Glutamatergic neuron (in vitro differentiated cells): ENCODE results near the gene SUSD3. TPM values are rescaled to one million over a fixed set of nuclear protein-coding genes. Genes with fewer than 3 reads are reported as not detected.
A peak's percentile ranks its signal among the peaks of the same experiment; 100 is the strongest.

ENCODE experiments used
- DNase-seq: peaks from one replicate; pipeline ENCODE4 v3.0.0; 2022
- H3K27ac Mint-ChIP-seq: one replicate; pipeline ENCODE4 v1.8.0; 2020; ENCODE audit warnings: mild to moderate bottlenecking, mixed read lengths, inconsistent platforms; ENCODE audit not compliant: unreplicated experiment
- H3K27me3 Mint-ChIP-seq: one replicate; pipeline ENCODE4 v1.8.0; 2020; ENCODE audit warnings: mild to moderate bottlenecking, moderate library complexity, mixed read lengths, inconsistent platforms; ENCODE audit not compliant: unreplicated experiment
- H3K36me3 Mint-ChIP-seq: one replicate; pipeline ENCODE4 v1.8.0; 2020; ENCODE audit warnings: mild to moderate bottlenecking, mixed read lengths, inconsistent platforms; ENCODE audit not compliant: unreplicated experiment
- H3K4me1 Mint-ChIP-seq: one replicate; pipeline ENCODE4 v1.8.0; 2020; ENCODE audit warnings: mild to moderate bottlenecking, low read depth, mixed read lengths, inconsistent platforms; ENCODE audit not compliant: unreplicated experiment
- H3K4me3 Mint-ChIP-seq: one replicate; pipeline ENCODE4 v1.8.0; 2020; ENCODE audit warnings: mild to moderate bottlenecking, mixed read lengths, inconsistent platforms; ENCODE audit not compliant: unreplicated experiment
- H3K9me3 Mint-ChIP-seq: one replicate; pipeline ENCODE4 v1.8.0; 2020; ENCODE audit warnings: mild to moderate bottlenecking, moderate library complexity, mixed read lengths, inconsistent platforms; ENCODE audit not compliant: unreplicated experiment
- CTCF ChIP-seq: fragments of 200-600 bp; sonication (generic); IDR thresholded peaks from one replicate; pipeline ENCODE4 v1.5.0; 2021; ENCODE audit not compliant: partially characterized antibody, unreplicated experiment
- long read RNA-seq: library from polyadenylated mRNA; unstranded; transcript quantifications from one replicate; pipeline ENCODE4 v2.0.0, GENCODE V29; 2020; ENCODE audit not compliant: unreplicated experiment
- total RNA-seq: library from RNA; stranded (reverse); fragmentation: NEBNext Ultra II Directional; extraction: Animal tissue kit (Norgen Biotek cat#: 25700); gene quantifications from one replicate; pipeline ENCODE4 v1.2.1, GENCODE V29; 2021; ENCODE audit not compliant: unreplicated experiment

SUSD3 gene
- total RNA-seq, result not detected
- long read RNA-seq, result 0 reads

DNA sequence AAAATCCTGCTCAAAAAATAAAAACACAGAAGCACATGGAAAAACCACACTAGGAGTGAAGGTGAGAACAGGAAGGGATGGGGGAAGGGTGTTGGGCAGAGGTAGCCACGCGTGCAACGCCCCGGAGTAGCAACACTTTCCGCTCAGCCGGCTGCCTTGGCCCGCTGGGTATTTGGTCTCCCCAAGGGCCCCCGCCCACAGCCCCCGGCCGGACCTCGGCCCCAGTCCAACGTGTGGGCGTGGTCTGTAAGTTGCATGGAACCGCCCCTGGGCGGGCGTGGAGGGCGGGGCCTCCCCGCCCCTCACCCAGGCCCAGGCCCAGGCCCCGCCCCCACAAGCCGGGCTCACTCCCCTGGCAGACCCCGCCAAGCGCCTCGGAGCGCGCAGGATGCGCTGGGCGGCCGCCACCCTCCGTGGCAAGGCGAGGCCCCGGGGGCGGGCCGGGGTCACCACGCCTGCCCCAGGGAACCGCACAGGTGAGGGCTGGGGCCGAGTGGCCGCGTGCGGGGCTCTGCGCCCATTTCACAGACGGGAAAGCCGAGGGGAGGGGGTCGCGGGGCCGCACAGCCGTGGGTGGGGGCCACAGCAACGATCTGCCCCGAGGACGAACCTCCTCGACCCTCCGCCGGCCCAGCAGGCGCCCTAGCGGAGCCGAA is at the start of gene SUSD3:
SUSD3 (plus strand) TSS at position 347 of the 656 bp plus-strand sequence; CDS start at position 389, 42 bp downstream.
- Mint-ChIP-seq H3K9me3 (peaks cover 8% of the 10 kb centered on the region), H3K4me1 (peaks cover 9% of the 10 kb centered on the region), H3K36me3 (no peaks in the 10 kb centered on the region), H3K27ac (no peak within 1 kb of the TSS), H3K4me3 (no peak within 1 kb of the TSS), H3K27me3 (peaks cover 11% of the 10 kb centered on the region)
- DNase-seq, result peak; percentile 58
- no peak for TF ChIP-seq CTCF

GRCh38 chr9:93009337-93010015 is 49.0 kb upstream of the SUSD3 start:
- DNase-seq, result no peak
- peaks cover 3% of the 10 kb centered on the region for H3K9me3 Mint-ChIP-seq
- H3K27me3 Mint-ChIP-seq, result no peaks in the 10 kb centered on the region

DNA sequence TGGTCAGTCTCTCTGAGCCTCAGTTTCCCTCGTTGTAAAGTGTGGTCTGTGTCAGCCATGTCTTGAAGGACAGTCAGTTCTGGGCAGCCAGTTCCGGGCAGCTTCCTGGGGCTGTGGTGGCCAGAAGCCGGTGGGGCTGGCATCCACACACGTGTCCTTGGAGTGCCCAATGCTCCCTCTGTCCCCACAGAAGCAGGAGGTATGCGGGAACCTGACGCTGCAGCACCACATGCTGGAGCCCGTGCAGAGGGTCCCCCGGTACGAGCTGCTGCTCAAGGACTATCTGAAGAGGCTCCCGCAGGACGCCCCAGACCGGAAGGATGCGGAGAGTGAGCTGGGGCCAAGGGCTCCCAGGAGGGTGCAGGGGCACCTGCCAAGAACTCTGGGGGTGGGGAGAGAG is 48.4 kb upstream of the SUSD3 start:
- Mint-ChIP-seq H3K9me3 (peaks cover 3% of the 10 kb centered on the region), H3K27ac (no peak overlapping the region), H3K27me3 (no peaks in the 10 kb centered on the region), H3K4me1 (no peaks in the 10 kb centered on the region), H3K4me3 (no peak overlapping the region), H3K36me3 (no peaks in the 10 kb centered on the region)
- TF ChIP-seq CTCF, result no peak
- no peak for DNase-seq

More at GRCh38 chr9:93009337-93010015, 49.0 kb upstream of the SUSD3 start:
- no peak for TF ChIP-seq CTCF
- Mint-ChIP-seq H3K4me3 (no peak overlapping the region), H3K36me3 (no peaks in the 10 kb centered on the region), H3K4me1 (no peaks in the 10 kb centered on the region), H3K27ac (no peak overlapping the region)

- no peak for DNase-seq
- no peaks in the 10 kb centered on the region for H3K36me3 Mint-ChIP-seq
- H3K9me3 Mint-ChIP-seq, result peaks cover 3% of the 10 kb centered on the region
- no peak overlapping the region for H3K4me3 Mint-ChIP-seq
- H3K27ac Mint-ChIP-seq, result no peak overlapping the region
- H3K27me3 Mint-ChIP-seq, result no peaks in the 10 kb centered on the region
- no peaks in the 10 kb centered on the region for H3K4me1 Mint-ChIP-seq
- TF ChIP-seq CTCF, result no peak
These were observed 47.8 kb upstream of the SUSD3 start for GRCh38 chr9:93010704-93011103.

DNA sequence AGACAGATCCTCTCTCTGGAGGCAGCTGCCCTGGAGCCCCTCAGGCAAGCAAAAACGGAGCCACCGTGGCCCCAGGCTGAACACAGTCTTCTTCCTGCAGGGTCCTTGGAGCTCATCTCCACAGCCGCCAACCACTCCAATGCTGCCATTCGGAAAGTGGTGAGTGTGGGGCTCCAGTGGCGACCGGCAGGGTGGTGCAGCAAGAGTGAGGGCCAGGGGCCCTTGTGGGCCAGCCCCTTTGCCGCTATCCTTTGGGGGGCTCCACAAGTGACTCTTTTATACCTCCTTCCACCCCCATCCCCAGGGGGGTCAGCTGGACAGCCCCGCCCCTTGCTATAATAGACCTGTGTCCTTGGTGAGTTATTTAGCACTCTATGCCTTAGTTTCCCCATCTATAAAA is 47.4 kb upstream of the SUSD3 start:
- H3K27me3 Mint-ChIP-seq, result no peaks in the 10 kb centered on the region
- H3K4me1 Mint-ChIP-seq, result no peaks in the 10 kb centered on the region
- no peak for TF ChIP-seq CTCF
- no peak overlapping the region for H3K27ac Mint-ChIP-seq
- H3K36me3 Mint-ChIP-seq, result no peaks in the 10 kb centered on the region
- H3K9me3 Mint-ChIP-seq, result peaks cover 3% of the 10 kb centered on the region
- H3K4me3 Mint-ChIP-seq, result no peak overlapping the region
- DNase-seq, result no peak
